ENCODE data around the gene EMILIN1.

Gene EMILIN1

GRCh38 chr2:27042985-27043634 is 35.3 kb upstream of the EMILIN1 start:
- TF ChIP-seq CTCF (conservative IDR thresholded peaks at IDR 0.05; ENCODE audit: low read depth), result no peak
- no peak overlapping the region for H3K27ac ChIP-seq
- ChIA-PET POLR2A (ENCODE audit: low non-redundant PET) (no interaction called here), CTCF (interaction anchor here (0.6 to 0.9 kb wide), 2 partner anchors 9 to 26 kb away, joined by 3 read pairs; no protein-coding TSS in a partner anchor)
- DNase-seq (ENCODE audit: low spot score), result no peak

GRCh38 chr2:27049422-27050280 is 28.8 kb upstream of the EMILIN1 start:
- ChIA-PET POLR2A (ENCODE audit: low non-redundant PET) (interaction anchor here (1.2 kb wide), 1 partner anchor 36 kb away, joined by 4 read pairs; no protein-coding TSS in a partner anchor), CTCF (interaction anchor here (0.6 to 1.7 kb wide), 7 partner anchors 11 to 222 kb away, joined by 3 to 6 read pairs (median 5); no protein-coding TSS in a partner anchor)
- DNase-seq (ENCODE audit: low spot score), result peak; percentile 43
- H3K27ac ChIP-seq, result peak overlapping the region; percentile 93
- no peak for TF ChIP-seq CTCF (conservative IDR thresholded peaks at IDR 0.05; ENCODE audit: low read depth)

GRCh38 chr2:27050281-27050995 is 28.0 kb upstream of the EMILIN1 start:
- DNase-seq (ENCODE audit: low spot score), result peak; percentile 84
- TF ChIP-seq CTCF (conservative IDR thresholded peaks at IDR 0.05; ENCODE audit: low read depth), result peak; percentile 24; the same call in 1 of the 2 replicates
- POLR2A ChIA-PET (ENCODE audit: low non-redundant PET), result interaction anchor here (0.8 to 1.6 kb wide), 4 partner anchors 14 to 35 kb away, joined by 3 to 7 read pairs (median 4); partner anchors contain the start of gene TMEM214
- H3K27ac ChIP-seq, result peak overlapping the region; percentile 93
- CTCF ChIA-PET, result interaction anchor here (0.5 to 1.7 kb wide), 8 partner anchors 11 to 254 kb away, joined by 3 to 6 read pairs (median 4); no protein-coding TSS in a partner anchor

- POLR2A ChIA-PET (ENCODE audit: low non-redundant PET), result interaction anchor here (0.8 to 1.6 kb wide), 4 partner anchors 13 to 34 kb away, joined by 3 to 7 read pairs (median 4); partner anchors contain the start of gene TMEM214
- H3K27ac ChIP-seq, result peak within 1 kb of the TSS; percentile 93
- TF ChIP-seq CTCF (conservative IDR thresholded peaks at IDR 0.05; ENCODE audit: low read depth), result no peak
- CTCF ChIA-PET, result interaction anchor here (0.5 to 1.7 kb wide), 5 partner anchors 12 to 253 kb away, joined by 3 to 6 read pairs (median 4); no protein-coding TSS in a partner anchor
- peak; percentile 99 for DNase-seq (ENCODE audit: low spot score)
Measured at GRCh38 chr2:27050996-27051901, 27.2 kb upstream of the EMILIN1 start, which contains the start of gene AGBL5. Gene AGBL5 (plus strand): TSS chr2:27051668. CDS start chr2:27052959, 1,291 bp downstream.

GRCh38 chr2:27051902-27052645 is 26.3 kb upstream of the EMILIN1 start:
- ChIA-PET CTCF (interaction anchor here (0.6 kb wide), 2 partner anchors 8 to 9 kb away, joined by 3 to 6 read pairs; no protein-coding TSS in a partner anchor), POLR2A (ENCODE audit: low non-redundant PET) (interaction anchor here (1.6 kb wide), 2 partner anchors 19 to 20 kb away, joined by 3 read pairs; partner anchors contain the start of gene TMEM214)
- no peak for DNase-seq (ENCODE audit: low spot score)
- TF ChIP-seq CTCF (conservative IDR thresholded peaks at IDR 0.05; ENCODE audit: low read depth), result no peak
- H3K27ac ChIP-seq, result peak overlapping the region; percentile 93
